ENCODE measurements around the gene LY6G6C.
"Not testable (repeated sequence)": the region's sequence is repeated elsewhere in the genome, so short reads cannot be mapped to it uniquely, and the experiment has no call there.

The LY6G6C gene

GRCh38 chr6:31725502-31726350 is 4.2 kb upstream of the LY6G6C start:
- DNase-seq, result no peak

- DNase-seq, result no peak
Measured at GRCh38 chr6:31723980-31724691, 2.6 kb upstream of the LY6G6C start.

DNA sequence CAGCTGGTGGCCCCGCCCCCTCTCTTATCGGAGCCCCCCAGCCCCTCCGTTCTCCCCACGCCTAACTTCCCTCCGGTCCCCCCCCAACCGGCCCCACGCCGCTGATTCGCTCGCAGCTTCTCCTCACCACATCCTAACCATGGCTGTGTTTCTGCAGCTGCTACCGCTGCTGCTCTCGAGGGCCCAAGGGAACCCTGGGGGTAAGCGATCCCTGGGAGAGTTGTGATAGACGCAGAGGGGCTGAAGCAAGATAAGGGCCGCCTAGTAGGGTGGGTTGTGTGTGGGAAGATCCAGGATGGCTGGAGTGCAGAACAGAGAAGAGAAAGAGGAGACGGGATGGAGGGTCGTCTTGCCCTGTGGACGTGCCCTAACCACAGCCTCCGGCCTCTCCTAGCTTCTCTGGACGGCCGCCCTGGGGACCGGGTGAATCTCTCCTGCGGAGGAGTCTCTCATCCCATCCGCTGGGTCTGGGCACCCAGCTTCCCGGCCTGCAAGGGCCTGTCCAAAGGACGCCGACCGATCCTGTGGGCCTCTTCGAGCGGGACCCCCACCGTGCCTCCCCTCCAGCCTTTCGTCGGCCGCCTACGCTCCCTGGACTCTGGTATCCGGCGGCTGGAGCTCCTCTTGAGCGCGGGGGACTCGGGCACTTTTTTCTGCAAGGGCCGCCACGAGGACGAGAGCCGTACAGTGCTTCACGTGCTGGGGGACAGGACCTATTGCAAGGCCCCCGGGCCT is 1.9 kb upstream of the LY6G6C start, which contains the start of gene MPIG6B:
Gene MPIG6B, plus strand, starts transcription at position 129 of the 735 bp plus-strand sequence. Its CDS starts 11 bp downstream, at position 140.
- DNase-seq, result no peak

GRCh38 chr6:31722173-31722572 is 627 bp upstream of the LY6G6C start:
- no peak for DNase-seq

DNA sequence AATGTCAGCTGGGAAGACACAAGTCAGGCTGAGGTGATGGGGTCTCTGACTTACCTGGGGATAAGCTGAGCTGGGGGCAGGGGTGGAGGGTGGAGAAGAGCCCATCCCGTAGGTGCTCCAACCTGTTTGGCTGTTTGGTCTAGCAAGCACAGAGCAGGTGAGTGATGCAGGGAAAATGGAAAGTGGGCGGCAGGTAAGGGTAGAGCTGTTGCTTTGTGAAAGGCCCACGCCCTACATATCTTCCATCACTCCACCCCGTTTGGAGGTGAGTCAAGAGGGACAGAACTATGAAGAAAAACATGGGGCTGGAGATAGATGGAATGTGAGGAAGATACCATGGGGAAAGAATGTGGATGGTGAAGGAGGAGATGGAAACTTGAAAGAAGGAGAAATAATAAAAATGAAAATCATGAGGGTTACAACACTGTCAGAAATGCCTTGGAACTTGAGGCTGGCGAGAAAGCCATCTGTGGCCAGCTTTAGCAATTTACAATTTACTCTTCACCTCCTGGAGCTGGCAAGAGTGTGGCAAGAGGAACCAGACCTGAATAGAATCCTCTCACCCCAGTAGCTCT is 1.3 kb downstream of the LY6G6C start:
- DNase-seq, result no peak

GRCh38 chr6:31719001-31719400 is 2.5 kb downstream of the LY6G6C start:
- no peak for DNase-seq

GRCh38 chr6:31718265-31718664 is 3.3 kb downstream of the LY6G6C start:
- no peak for DNase-seq

DNA sequence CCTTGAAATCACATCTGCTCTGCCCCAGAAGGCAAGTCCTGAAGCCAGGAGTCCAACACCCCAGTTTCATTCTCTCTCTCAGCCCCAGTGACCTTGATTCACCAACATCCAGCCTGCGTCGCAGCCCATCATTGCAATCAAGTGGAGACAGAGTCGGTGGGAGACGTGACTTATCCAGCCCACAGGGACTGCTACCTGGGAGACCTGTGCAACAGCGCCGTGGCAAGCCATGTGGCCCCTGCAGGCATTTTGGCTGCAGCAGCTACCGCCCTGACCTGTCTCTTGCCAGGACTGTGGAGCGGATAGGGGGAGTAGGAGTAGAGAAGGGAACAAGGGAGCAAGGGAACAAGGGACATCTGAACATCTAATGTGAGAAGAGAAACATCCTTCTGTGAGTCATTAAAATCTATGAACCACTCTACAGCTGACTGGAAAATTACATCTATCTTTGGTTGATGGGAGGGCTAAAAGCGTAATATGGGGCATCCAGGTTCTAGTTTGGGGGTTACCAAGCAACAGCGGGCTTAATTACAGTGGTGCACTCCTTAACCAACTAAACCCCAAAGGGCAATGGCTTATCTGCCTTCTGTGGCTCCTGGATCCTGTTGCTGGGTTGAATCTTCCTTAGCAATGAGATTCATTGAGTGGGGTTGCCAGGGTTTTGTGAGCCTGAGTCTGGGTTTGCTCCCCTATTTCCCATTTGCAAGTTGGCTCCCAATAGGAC is 3.9 kb downstream of the LY6G6C start:
- no peak for DNase-seq

- DNase-seq, result no peak
Measured at GRCh38 chr6:31715022-31715958, 6.3 kb downstream of the LY6G6C start, which contains the start of gene LY6G6D. Gene LY6G6D (plus strand): TSS chr6:31715348. CDS start chr6:31715356, 8 bp downstream.

GRCh38 chr6:31713991-31714684 is 7.4 kb downstream of the LY6G6C start:
- no peak for DNase-seq

GRCh38 chr6:31713465-31713864 is 8.1 kb downstream of the LY6G6C start:
- DNase-seq, result no peak

GRCh38 chr6:31712296-31712695 is 9.2 kb downstream of the LY6G6C start:
- DNase-seq, result no peak

GRCh38 chr6:31711233-31711632 is 10.3 kb downstream of the LY6G6C start:
- no peak for DNase-seq

- DNase-seq, result no peak
Measured at GRCh38 chr6:31710523-31711219, 10.9 kb downstream of the LY6G6C start.

DNA sequence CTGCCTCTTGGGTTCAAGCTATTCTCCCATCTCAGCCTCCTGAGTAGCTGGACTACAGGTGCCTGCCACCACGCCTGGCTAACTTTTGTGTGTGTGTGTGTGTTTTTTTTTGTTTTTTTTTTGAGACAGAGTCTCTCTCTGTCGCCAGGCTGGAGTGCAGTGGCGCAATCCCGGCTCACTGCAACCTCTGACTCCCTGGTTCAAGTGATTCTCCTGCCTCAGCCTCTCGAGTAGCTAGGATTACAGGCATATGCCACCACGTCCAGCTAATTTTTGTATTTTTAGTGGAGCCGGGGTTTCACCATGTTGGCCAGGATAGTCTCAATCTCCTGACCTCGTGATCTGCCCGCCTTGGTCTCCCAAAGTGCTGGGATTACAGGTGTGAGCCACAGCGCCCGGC is 12.4 kb downstream of the LY6G6C start:
- not testable (repeated sequence) for DNase-seq

GRCh38 chr6:31708224-31708623 is 13.3 kb downstream of the LY6G6C start:
- DNase-seq, result no peak

GRCh38 chr6:31707701-31708100 is 13.8 kb downstream of the LY6G6C start:
- no peak for DNase-seq

DNA sequence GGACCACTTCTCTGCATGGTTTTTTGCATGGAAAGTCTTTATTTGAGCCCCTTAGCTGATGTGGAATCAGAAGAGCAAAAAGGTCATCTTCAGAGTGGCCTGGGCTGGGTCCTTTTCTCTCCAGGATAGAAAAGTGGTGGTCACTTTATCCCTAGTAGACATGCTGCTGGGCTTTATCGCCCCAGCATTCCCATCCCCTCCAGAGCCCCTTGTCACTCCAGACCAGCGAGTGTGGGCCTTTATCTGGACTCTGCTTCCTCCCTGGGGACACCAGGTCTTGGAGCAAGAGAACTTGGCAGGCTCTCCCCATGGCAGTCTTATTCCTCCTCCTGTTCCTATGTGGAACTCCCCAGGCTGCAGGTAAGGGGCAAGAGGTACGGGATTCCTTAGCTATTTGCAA is 14.9 kb downstream of the LY6G6C start, which contains the start of gene LY6G6F:
Gene LY6G6F, plus strand, starts transcription at position 268 of the 400 bp plus-strand sequence. Its CDS starts 41 bp downstream, at position 309.
- no peak for DNase-seq

GRCh38 chr6:31705931-31706330 is 15.6 kb downstream of the LY6G6C start:
- no peak for DNase-seq

Measured in CD4-positive, alpha-beta T cell treated with Interleukin-15 for 1 hour (primary cell).